Transverse colon (tissue), 3 donors: ENCODE measurements around the gene COPA.

Experiments
- EP300 ChIP-seq: sonication (generic); formaldehyde crosslinking; IDR thresholded peaks from one replicate; pipeline ENCODE4 v1.6.1; 2017; ENCODE audit warnings: antibody characterized with exemption, low read depth
- POLR2A ChIP-seq: fragments of 450-650 bp; IDR thresholded peaks from one replicate; pipeline ENCODE4 v1.6.1; 2016; ENCODE audit warnings: antibody characterized with exemption, mild to moderate bottlenecking, moderate library complexity
- TF ChIP-seq, protein P1 (sequence below), 5 experiments: fragments of 200-600 bp in 3 of 5; fragments of 450-650 bp in 2 of 5; sonication (generic) in 3 of 5; IDR thresholded peaks; 1 replicate in 2 of 5; 2 replicates in 3 of 5; pipeline ENCODE4 v1.5.1; 2016 to 2017; ENCODE audit warnings: antibody characterized with exemption in 5 of 5, inconsistent platforms in 3 of 5, mild to moderate bottlenecking in 2 of 5, moderate library complexity in 1 of 5

DNA sequence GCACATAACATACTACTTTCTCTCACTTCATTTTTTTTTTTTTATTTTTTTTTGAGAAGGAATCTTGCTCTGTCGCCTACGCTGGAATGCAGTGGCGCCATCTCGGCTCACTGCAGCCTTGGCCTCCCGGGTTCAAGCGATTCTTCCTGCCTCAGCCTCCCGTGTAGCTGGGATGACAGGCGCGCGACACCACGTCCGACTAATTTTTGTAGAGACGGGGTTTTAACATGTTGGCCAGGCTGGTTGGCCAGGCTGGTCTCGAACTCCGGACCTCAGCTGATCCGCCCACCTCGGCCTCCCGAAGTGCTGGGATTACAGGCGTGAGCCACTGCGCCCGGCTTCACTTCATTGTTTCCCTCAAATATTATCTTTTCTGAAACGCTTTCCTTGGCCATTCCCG, 57.5 kb downstream of the COPA start:
- TF ChIP-seq EP300: no peak
- TF ChIP-seq, protein P1, sequence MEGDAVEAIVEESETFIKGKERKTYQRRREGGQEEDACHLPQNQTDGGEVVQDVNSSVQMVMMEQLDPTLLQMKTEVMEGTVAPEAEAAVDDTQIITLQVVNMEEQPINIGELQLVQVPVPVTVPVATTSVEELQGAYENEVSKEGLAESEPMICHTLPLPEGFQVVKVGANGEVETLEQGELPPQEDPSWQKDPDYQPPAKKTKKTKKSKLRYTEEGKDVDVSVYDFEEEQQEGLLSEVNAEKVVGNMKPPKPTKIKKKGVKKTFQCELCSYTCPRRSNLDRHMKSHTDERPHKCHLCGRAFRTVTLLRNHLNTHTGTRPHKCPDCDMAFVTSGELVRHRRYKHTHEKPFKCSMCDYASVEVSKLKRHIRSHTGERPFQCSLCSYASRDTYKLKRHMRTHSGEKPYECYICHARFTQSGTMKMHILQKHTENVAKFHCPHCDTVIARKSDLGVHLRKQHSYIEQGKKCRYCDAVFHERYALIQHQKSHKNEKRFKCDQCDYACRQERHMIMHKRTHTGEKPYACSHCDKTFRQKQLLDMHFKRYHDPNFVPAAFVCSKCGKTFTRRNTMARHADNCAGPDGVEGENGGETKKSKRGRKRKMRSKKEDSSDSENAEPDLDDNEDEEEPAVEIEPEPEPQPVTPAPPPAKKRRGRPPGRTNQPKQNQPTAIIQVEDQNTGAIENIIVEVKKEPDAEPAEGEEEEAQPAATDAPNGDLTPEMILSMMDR (IDR thresholded peaks at IDR 0.05): no peak
- TF ChIP-seq POLR2A: no peak
